Measurements from ENCODE around the gene ARID3C.

The ARID3C gene

GRCh38 chr9:34628656-34629490, at the start of gene ARID3C:
TSS of gene ARID3C (minus strand) at chr9:34629066. CDS start at chr9:34628014, 1,052 bp downstream.
- DNase-seq: peak; percentile 52

DNA sequence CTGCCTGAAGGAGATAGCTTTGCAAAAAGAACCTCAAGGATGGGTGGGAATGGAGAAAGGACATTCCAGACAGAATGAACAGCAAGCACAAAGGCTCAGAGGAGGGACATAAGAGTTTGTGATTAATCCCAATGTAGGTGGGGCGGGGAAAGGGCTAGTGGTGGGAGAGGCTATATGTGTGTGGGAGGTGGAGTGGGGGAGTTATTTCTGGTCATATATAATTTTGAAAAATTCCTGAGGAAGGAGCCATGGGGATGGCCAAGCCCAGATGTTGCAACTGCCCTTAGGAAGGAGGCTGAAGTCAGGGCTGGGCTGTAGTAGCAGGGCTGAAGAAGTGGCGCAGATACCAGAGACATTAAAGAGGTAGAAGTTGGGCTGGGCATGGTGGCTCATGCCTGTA, 47.0 kb upstream of the ARID3C start:
- DNase-seq: no peak

- peak; percentile 40 for DNase-seq
Observed at GRCh38 chr9:34675048-34675714, 46.3 kb upstream of the ARID3C start.

DNA sequence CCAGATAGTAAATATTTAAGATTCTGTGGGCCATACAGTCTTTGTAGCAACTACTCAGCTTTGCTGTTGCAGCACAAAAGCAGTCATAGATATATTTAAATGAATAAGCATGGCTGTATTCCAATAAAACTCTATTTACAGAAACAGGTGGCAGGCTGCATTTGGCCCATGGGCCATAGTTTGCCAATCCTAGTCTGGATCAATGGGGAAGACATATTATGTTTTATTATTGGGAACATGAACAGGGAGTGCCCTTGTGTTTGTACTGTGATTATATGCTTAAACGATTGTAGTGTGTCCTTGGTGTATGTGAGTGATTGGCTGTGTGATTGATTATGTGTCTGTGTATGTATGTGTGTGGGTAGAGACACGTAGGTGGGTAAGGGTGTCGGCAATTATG, 45.6 kb upstream of the ARID3C start:
- no peak for DNase-seq

DNA sequence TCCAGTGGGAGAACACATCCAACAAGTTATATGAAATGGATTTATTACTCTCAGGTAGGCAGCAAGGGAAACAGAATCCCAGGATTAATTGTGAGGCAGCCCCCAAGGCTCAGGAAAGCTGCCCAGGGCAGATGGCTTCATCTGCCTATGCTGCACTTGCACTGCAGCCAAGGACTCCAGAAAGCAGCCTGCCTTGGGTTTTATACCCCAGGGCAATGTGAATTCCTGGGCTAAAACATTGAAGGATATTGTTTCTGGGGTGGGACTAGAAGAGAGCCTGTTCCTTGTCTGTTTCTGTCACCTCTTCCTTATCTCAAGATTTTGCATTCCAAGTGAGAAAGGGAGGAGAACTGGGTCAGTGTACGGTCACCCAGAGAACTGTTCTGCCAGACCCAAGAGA, 42.4 kb upstream of the ARID3C start:
- no peak for DNase-seq

- DNase-seq: no peak
Observed at GRCh38 chr9:34669809-34670562, 41.1 kb upstream of the ARID3C start.

GRCh38 chr9:34665381-34666250, 36.8 kb upstream of the ARID3C start:
- DNase-seq: peak; percentile 90

GRCh38 chr9:34665067-34665380, 36.2 kb upstream of the ARID3C start:
- no peak for DNase-seq

DNA sequence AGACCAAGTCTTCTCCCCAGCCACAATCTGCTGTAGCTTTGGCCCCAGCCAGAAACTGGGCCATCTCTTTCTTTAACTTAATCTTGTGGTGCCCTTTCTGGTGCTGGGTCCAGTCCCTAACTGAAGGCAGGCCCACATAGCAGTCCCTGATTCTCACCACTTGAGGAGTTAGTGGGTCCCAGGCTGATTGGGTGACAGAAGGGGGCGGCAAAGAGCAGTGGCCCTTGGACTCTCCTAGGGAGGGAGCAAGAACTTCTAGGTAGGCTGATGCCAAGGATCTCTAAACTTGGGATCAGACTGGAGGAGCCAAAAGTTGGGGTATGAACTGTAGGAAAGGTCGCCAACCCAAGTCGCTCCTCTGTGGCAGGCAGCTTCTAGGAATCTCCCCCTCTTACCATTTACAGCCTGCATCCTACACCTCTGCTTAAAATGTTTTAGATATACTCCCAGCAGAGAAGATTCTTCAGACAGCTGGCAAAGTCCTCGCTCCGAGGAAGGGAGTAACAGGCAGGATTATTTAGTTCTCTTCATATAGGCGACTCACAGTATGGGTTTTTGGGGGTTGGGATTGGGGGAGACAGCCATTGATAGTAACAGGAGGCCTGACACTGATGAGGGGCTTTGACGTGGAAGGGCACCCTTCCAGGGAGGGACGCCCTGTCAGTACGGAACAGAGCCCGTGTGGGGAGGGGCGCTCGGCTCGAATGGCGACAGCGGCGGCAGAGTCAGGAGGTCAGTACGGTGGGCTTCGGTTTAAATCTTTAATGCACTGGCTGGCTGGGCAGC, 35.6 kb upstream of the ARID3C start:
- DNase-seq: no peak

DNA sequence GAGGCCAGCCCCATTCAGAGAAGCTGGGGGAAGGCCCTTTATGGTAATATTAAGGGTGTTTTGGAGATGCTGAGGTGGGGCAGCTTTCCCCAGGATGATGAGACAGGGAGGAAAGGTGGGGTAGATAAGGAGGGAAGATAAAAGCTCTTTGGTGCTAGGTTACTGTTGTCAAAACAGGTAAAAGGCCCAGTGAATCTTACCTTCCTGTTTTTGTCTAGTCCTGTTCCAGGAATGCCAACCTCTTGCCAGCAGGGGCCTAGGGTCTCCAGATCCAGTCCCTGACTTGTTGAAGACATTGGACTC, 34.4 kb upstream of the ARID3C start:
- DNase-seq: no peak

- no peak for DNase-seq
Observed at GRCh38 chr9:34662526-34663302, 33.8 kb upstream of the ARID3C start, which contains the start of gene CCL27. TSS of gene CCL27 (minus strand) at chr9:34662657. CDS start at chr9:34662633, 24 bp downstream.

GRCh38 chr9:34659592-34660253, 30.9 kb upstream of the ARID3C start:
- DNase-seq: peak; percentile 4

DNA sequence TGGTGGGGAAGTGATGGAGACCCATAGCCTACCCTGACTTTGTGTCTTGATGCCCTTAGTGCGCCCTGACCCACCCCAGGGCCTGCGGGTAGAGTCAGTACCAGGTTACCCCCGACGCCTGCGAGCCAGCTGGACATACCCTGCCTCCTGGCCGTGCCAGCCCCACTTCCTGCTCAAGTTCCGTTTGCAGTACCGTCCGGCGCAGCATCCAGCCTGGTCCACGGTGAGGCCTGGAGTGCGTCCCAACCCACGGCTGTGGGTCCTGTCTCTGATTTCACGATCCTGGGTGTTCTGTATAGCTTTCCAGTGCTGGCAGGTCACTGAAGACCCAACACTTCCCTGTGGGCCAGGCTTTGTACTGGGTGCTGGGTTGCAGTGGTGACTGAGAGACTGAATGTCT, 29.6 kb upstream of the ARID3C start:
- no peak for DNase-seq

GRCh38 chr9:34656992-34657391, 28.1 kb upstream of the ARID3C start:
- DNase-seq: no peak

DNA sequence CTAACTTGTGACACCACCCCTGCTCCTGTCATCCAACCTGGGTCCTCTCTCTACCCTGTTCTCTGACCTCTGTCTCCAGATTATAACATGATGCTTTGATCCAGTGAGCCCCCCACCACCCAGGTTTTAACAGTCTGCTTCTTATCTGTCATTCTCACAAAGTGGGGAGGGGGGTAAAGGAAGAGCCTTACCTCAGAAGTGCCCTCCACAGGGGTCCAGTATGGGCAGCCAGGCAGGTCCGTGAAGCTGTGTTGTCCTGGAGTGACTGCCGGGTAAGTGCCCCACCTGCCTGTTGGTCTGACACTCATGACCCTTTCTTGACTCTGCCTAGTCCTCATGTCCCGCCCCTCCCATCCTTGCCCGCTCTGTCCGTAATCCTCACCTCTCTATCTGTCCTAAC, 26.5 kb upstream of the ARID3C start:
- no peak for DNase-seq

GRCh38 chr9:34654323-34655051, 25.6 kb upstream of the ARID3C start:
- peak; percentile 76 for DNase-seq

DNA sequence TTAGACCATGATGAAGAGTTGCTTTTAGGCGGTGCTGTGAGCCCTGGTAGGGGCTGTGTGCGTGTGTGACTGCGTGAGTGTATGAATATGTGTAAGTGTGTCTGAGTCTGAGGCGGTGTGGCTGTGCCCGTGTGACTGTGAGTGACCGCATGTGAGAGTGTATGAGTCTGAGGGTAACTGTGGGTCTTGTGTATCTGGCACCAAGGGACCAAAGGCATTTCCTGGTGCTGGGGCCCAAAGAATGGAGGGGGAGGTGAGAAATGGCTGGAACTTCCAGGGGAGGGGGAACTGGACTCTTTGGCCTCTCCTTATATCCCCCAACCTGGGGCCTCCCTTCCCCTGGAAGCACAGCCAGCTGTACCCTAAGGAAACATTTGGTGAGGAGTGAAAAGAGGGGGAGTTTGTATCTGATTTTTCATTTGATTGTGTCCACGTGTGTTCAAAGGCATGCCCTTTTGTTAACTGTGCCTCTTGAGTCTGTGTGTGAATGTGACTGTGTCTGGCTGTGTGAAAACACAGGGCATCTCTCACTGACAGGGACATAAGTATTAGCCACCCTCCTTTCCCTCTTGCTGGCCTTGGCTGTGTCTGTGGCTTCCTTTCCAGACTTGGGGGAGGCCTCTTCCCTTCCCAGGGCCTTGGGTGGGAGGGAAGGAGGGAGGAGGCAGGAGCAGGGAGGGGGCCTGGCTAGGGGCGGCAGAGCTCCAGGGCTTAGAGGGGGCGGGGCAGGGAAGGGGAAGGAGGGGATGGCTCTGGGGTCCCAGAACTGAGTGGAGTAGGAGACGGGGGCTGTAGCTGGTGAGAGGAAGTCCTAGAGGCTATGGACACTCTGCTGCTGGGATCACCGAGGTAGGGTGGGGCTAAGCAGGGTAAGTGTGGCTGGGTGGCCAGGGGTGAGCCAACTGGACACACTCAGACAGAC, 24.5 kb upstream of the ARID3C start:
- DNase-seq: no peak

DNA sequence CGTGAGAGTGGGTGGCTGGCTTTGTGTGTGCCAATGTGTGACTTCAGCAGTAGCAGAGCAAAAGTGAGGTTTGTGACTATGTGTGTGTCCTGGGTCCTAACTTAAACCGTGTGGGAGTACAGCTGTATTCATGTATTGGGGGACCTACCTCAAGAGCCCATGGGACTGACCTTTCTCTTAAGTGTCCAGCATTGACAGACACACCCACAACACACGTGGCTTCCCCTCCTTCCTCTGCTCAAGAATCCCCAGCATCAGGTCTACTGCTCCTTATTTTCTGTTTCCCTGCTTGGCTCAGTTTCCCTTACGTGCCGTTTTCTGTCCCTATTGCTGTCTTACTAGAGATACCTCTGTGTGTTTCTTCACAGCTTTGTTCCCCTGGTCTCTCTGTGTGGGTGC, 23.7 kb upstream of the ARID3C start:
- DNase-seq: no peak
